Measurements from ENCODE around the gene BROX.

- TF ChIP-seq CTCF (optimal IDR thresholded peaks at IDR 0.05 in 1 of 3, IDR thresholded peaks at IDR 0.05 in 1 of 3, conservative IDR thresholded peaks at IDR 0.05 in 1 of 3; ENCODE audit: extremely low read depth in 1 of 3, insufficient read depth in 2 of 3, low read length in 3 of 3) (no peak), EZH2 (IDR thresholded peaks at IDR 0.05; ENCODE audit: low read length) (no peak)
Observed at GRCh38 chr1:222736470-222736869, 24.1 kb downstream of the BROX start.

All from keratinocyte (primary cell).